Adipocyte (in vitro differentiated cells): ENCODE results near the gene C19orf85.
"Not testable (repeated sequence)": the region's sequence is repeated elsewhere in the genome, so short reads cannot be mapped to it uniquely, and the experiment has no call there.

ENCODE experiments used
- DNase-seq: peaks from one replicate; pipeline ENCODE4 v3.0.0-alpha.2; 2015; ENCODE audit warnings: low read depth
- H3K27me3 ChIP-seq: replicated peaks from 2 replicates; pipeline ENCODE4 v1.7.0; 2013; ENCODE audit warnings: mild to moderate bottlenecking, low read length, moderate library complexity; ENCODE audit not compliant: control insufficient read depth, insufficient read depth
- H3K36me3 ChIP-seq: 2 replicates; pipeline ENCODE4 v1.7.0; 2013; ENCODE audit warnings: low read length, mild to moderate bottlenecking, moderate library complexity; ENCODE audit not compliant: control insufficient read depth, insufficient read depth, severe bottlenecking
- H3K4me1 ChIP-seq: 2 replicates; pipeline ENCODE4 v1.7.0; 2013; ENCODE audit warnings: mild to moderate bottlenecking, low read length, moderate library complexity; ENCODE audit not compliant: control insufficient read depth, insufficient read depth
- H3K4me3 ChIP-seq: 2 replicates; pipeline ENCODE4 v1.7.0; 2013; ENCODE audit warnings: mild to moderate bottlenecking, low read length, moderate library complexity
- H3K9ac ChIP-seq: 2 replicates; pipeline ENCODE4 v1.7.0; 2013; ENCODE audit warnings: mild to moderate bottlenecking, low read length, moderate library complexity
- H3K9me3 ChIP-seq: 2 replicates; pipeline ENCODE4 v1.7.0; 2013; ENCODE audit warnings: mild to moderate bottlenecking, low read length, moderate library complexity; ENCODE audit not compliant: control insufficient read depth

C19orf85 gene

GRCh38 chr19:55464662-55465054, at the start of gene C19orf85:
Gene C19orf85 (minus strand): TSS chr19:55464751. CDS start chr19:55464554, 197 bp downstream.
- no peak for DNase-seq
- no peaks in the 10 kb centered on the region for H3K27me3 ChIP-seq
- no peaks in the 10 kb centered on the region for H3K36me3 ChIP-seq
- no peak within 1 kb of the TSS for H3K9ac ChIP-seq
- peaks cover 27% of the 10 kb centered on the region for H3K4me1 ChIP-seq
- no peaks in the 10 kb centered on the region for H3K9me3 ChIP-seq
- no peak within 1 kb of the TSS for H3K4me3 ChIP-seq

- Histone ChIP-seq H3K27me3 (no peaks in the 10 kb centered on the region), H3K4me1 (peaks cover 3% of the 10 kb centered on the region), H3K9me3 (no peaks in the 10 kb centered on the region), H3K4me3 (no peak overlapping the region), H3K36me3 (peaks cover 4% of the 10 kb centered on the region), H3K9ac (no peak overlapping the region)
- no peak for DNase-seq
These were observed 43.6 kb upstream of the C19orf85 start for GRCh38 chr19:55508120-55508519.

GRCh38 chr19:55504981-55505380, 40.4 kb upstream of the C19orf85 start:
- Histone ChIP-seq H3K4me1 (peaks cover 3% of the 10 kb centered on the region), H3K9ac (no peak overlapping the region), H3K9me3 (no peaks in the 10 kb centered on the region), H3K4me3 (no peak overlapping the region), H3K27me3 (no peaks in the 10 kb centered on the region), H3K36me3 (peaks cover 17% of the 10 kb centered on the region)
- no peak for DNase-seq

- no peaks in the 10 kb centered on the region for H3K9me3 ChIP-seq
- peak overlapping the region; percentile 83 for H3K4me3 ChIP-seq
These were observed 39.7 kb upstream of the C19orf85 start for GRCh38 chr19:55504252-55504603.

GRCh38 chr19:55503502-55504251, 39.1 kb upstream of the C19orf85 start:
- Histone ChIP-seq H3K4me1 (peaks cover 3% of the 10 kb centered on the region), H3K27me3 (no peaks in the 10 kb centered on the region), H3K9ac (peak overlapping the region; percentile 68), H3K4me3 (peak overlapping the region; percentile 83), H3K9me3 (no peaks in the 10 kb centered on the region), H3K36me3 (peaks cover 18% of the 10 kb centered on the region)
- peak; percentile 96 for DNase-seq

More at GRCh38 chr19:55504252-55504603, 39.7 kb upstream of the C19orf85 start:
- peaks cover 3% of the 10 kb centered on the region for H3K4me1 ChIP-seq
- H3K27me3 ChIP-seq: no peaks in the 10 kb centered on the region
- peaks cover 21% of the 10 kb centered on the region for H3K36me3 ChIP-seq
- no peak for DNase-seq
- no peak overlapping the region for H3K9ac ChIP-seq

GRCh38 chr19:55503157-55503501, 38.6 kb upstream of the C19orf85 start:
- Histone ChIP-seq H3K4me1 (peaks cover 3% of the 10 kb centered on the region), H3K27me3 (no peaks in the 10 kb centered on the region), H3K9ac (no peak overlapping the region), H3K4me3 (no peak overlapping the region), H3K9me3 (no peaks in the 10 kb centered on the region), H3K36me3 (peaks cover 18% of the 10 kb centered on the region)
- DNase-seq: no peak

- Histone ChIP-seq H3K9me3 (no peaks in the 10 kb centered on the region), H3K4me3 (no peak overlapping the region), H3K9ac (no peak overlapping the region), H3K27me3 (no peaks in the 10 kb centered on the region), H3K36me3 (peaks cover 18% of the 10 kb centered on the region), H3K4me1 (peaks cover 3% of the 10 kb centered on the region)
- no peak for DNase-seq
These were observed 37.8 kb upstream of the C19orf85 start for GRCh38 chr19:55502197-55502952.

GRCh38 chr19:55500368-55500952, 35.9 kb upstream of the C19orf85 start:
- Histone ChIP-seq H3K9me3 (no peaks in the 10 kb centered on the region), H3K4me1 (peaks cover 3% of the 10 kb centered on the region), H3K9ac (no peak overlapping the region), H3K36me3 (peaks cover 18% of the 10 kb centered on the region), H3K4me3 (no peak overlapping the region), H3K27me3 (no peaks in the 10 kb centered on the region)
- DNase-seq: no peak

GRCh38 chr19:55498246-55498840, 33.8 kb upstream of the C19orf85 start:
- no peak overlapping the region for H3K9ac ChIP-seq
- DNase-seq: no peak

GRCh38 chr19:55497763-55498162, 33.2 kb upstream of the C19orf85 start:
- no peaks in the 10 kb centered on the region for H3K9me3 ChIP-seq
- H3K4me3 ChIP-seq: no peak overlapping the region
- H3K27me3 ChIP-seq: no peaks in the 10 kb centered on the region
- peaks cover 20% of the 10 kb centered on the region for H3K4me1 ChIP-seq
- no peak for DNase-seq
- peaks cover 18% of the 10 kb centered on the region for H3K36me3 ChIP-seq
- no peak overlapping the region for H3K9ac ChIP-seq

More at GRCh38 chr19:55498246-55498840, 33.8 kb upstream of the C19orf85 start:
- H3K27me3 ChIP-seq: no peaks in the 10 kb centered on the region
- H3K4me3 ChIP-seq: no peak overlapping the region
- no peaks in the 10 kb centered on the region for H3K9me3 ChIP-seq
- peaks cover 18% of the 10 kb centered on the region for H3K36me3 ChIP-seq
- H3K4me1 ChIP-seq: peaks cover 14% of the 10 kb centered on the region

- not testable (repeated sequence) for H3K27me3 ChIP-seq, H3K9ac ChIP-seq, H3K9me3 ChIP-seq, DNase-seq, H3K4me3 ChIP-seq
- H3K4me1 ChIP-seq: peaks cover 23% of the 10 kb centered on the region
- peaks cover 15% of the 10 kb centered on the region for H3K36me3 ChIP-seq
These were observed 32.3 kb upstream of the C19orf85 start for GRCh38 chr19:55496820-55497219.
